ENCODE results near the gene JAK3. TPM values are rescaled to one million over a fixed set of nuclear protein-coding genes. Genes with fewer than 3 reads are reported as not detected.

JAK3 gene
- polyA plus RNA-seq, 3 donors = 13.8 to 44.6 (median 34.0) TPM

DNA sequence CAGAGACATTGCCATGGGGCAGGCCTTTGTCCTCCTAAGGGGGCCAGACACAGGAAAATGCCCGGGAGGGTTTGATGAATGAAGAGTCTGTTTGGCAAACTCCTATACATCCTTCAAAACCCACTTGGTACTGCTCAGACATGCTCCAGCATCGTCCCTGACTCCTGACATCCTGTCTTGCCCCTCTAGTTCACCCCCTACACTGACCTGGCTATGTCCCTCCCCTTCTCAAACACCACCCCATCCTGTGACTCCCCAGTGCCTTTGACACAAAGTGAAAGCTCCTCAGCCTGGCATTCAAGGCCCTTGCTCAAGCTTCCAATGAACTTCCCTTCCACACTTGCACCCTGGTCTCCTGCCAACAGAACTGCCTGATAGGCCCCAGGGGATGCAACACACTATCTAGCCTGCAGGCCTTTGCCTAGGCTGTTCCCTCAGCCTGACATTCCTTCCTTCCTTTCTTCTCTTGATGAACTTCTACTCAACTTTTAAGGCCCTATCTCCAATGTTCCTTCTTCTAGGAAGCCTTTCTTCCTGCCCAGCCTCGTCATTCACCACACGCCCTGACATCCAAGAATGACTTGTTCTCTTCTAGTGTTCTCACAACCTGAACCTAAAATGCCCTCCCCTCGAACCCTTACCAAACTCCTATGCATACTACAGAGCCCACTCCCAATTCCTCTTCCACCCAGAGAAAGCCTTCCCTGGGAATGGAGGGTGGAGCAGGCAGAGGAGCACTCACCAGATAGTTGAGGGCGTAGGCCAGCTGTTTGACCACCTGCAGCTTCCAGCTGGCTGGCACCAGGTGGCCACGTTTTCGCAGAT is 12.4 kb downstream of the JAK3 start:
- intact Hi-C loops (cut with micrococcal nuclease) = loop anchor here in 1 of 2 donors (5.0 kb wide), 1 partner anchor 33 kb away; no protein-coding TSS in a partner anchor
- Histone ChIP-seq H3K36me3 (replicated peaks in 1 of 2; ENCODE audit: control insufficient read depth in 1 of 2, insufficient read depth in 2 of 2, low read length in 2 of 2) (peaks cover 60 to 85% of the 10 kb centered on the region in 2 donors), H3K9ac (ENCODE audit: insufficient read depth, low read length, poor library complexity, severe bottlenecking) (no peak overlapping the region), H3K4me3 (replicated peaks in 1 of 3; ENCODE audit: low read depth in 2 of 3, low read length in 3 of 3) (no peak overlapping the region), H3K4me1 (ENCODE audit: control insufficient read depth in 1 of 2, insufficient read depth in 2 of 2, low read length in 2 of 2) (no peaks in the 10 kb centered on the region), H4K20me1 (ENCODE audit: insufficient read depth, low read length) (no peaks in the 10 kb centered on the region), H2AFZ (ENCODE audit: insufficient read depth, low read depth, low read length, poor library complexity, severe bottlenecking) (no peak overlapping the region), H3K4me2 (replicated peaks; ENCODE audit: extremely low read depth, low read length, poor library complexity, severe bottlenecking) (no peak overlapping the region), H3K9me3 (replicated peaks in 1 of 2; ENCODE audit: control insufficient read depth in 1 of 2, insufficient read depth in 1 of 2, low read length in 2 of 2) (peaks cover 0 to 5% of the 10 kb centered on the region in 2 donors), H3K27me3 (ENCODE audit: control insufficient read depth in 2 of 2, insufficient read depth in 2 of 2, low read length in 2 of 2) (no peaks in the 10 kb centered on the region), H3K27ac (ENCODE audit: low read depth in 1 of 2, low read length in 2 of 2) (no peak overlapping the region), H3K79me2 (ENCODE audit: insufficient read depth, low read length) (no peaks in the 10 kb centered on the region)
- TF ChIP-seq, protein P1, sequence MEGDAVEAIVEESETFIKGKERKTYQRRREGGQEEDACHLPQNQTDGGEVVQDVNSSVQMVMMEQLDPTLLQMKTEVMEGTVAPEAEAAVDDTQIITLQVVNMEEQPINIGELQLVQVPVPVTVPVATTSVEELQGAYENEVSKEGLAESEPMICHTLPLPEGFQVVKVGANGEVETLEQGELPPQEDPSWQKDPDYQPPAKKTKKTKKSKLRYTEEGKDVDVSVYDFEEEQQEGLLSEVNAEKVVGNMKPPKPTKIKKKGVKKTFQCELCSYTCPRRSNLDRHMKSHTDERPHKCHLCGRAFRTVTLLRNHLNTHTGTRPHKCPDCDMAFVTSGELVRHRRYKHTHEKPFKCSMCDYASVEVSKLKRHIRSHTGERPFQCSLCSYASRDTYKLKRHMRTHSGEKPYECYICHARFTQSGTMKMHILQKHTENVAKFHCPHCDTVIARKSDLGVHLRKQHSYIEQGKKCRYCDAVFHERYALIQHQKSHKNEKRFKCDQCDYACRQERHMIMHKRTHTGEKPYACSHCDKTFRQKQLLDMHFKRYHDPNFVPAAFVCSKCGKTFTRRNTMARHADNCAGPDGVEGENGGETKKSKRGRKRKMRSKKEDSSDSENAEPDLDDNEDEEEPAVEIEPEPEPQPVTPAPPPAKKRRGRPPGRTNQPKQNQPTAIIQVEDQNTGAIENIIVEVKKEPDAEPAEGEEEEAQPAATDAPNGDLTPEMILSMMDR (IDR thresholded peaks at IDR 0.05) = no peak
- no peak overlapping the region for H3K4me3 Mint-ChIP-seq
- 96% methylated on average over 6 of the region's 8 CpGs for WGBS (ENCODE audit: insufficient coverage)
- H3K27ac Mint-ChIP-seq = peak overlapping the region in 2 of 7 donors; percentile 32 to 69
- H3K36me3 Mint-ChIP-seq = peaks cover 77 to 97% of the 10 kb centered on the region in 2 donors
- no peaks in the 10 kb centered on the region for H3K27me3 Mint-ChIP-seq (ENCODE audit: low read depth in 3 of 3)
- H3K4me1 Mint-ChIP-seq = no peaks in the 10 kb centered on the region
- DNase-seq = no peak
- peaks cover 2 to 7% (median 5%) of the 10 kb centered on the region in 7 donors for H3K9me3 Mint-ChIP-seq

DNA sequence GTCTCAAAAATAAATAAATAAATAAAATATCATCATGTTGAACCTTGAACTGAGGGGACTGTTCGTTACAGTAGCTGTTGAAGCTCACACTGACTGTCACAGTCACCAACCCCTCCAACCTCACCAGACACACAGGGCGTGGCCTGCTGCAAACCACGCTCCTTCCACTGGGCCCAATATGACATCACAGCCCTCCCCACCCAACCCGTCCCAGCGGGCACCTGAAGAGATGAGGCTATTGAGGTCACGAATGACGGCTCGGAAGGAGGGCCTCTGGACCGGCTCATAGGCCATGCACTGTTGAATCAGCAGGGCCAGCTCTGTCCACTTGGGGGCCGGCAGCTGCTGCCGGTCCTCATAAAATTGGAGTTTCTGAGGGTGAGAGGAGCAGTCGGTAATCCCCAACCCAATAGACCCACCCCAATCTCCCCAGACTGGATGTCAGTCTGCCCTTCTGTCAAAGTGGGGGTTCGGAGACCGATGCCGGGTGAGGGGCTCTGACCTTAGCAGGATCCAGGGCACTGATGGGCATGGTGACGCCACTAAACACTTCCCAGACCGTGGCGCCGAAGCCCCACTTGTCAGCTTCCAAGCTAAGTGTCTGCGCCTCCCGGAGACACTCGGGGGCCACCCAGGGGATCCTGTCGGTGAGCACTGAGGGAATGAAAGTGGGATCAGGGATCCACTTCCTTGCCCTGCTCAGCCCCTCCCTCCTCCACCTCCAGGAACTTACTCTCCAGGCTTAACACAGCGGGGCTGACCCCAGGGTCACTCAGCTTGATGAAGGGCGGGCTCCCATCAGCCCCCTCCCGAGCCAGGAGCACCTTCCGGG is 13.2 kb downstream of the JAK3 start:
- Histone ChIP-seq H2AFZ (ENCODE audit: insufficient read depth, low read depth, low read length, poor library complexity, severe bottlenecking) (no peak overlapping the region), H3K4me1 (ENCODE audit: control insufficient read depth in 1 of 2, insufficient read depth in 2 of 2, low read length in 2 of 2) (no peaks in the 10 kb centered on the region), H3K27ac (ENCODE audit: low read depth in 1 of 2, low read length in 2 of 2) (no peak overlapping the region), H4K20me1 (ENCODE audit: insufficient read depth, low read length) (no peaks in the 10 kb centered on the region), H3K36me3 (replicated peaks in 1 of 2; ENCODE audit: control insufficient read depth in 1 of 2, insufficient read depth in 2 of 2, low read length in 2 of 2) (peaks cover 61 to 85% of the 10 kb centered on the region in 2 donors), H3K9ac (ENCODE audit: insufficient read depth, low read length, poor library complexity, severe bottlenecking) (no peak overlapping the region), H3K4me3 (replicated peaks in 1 of 3; ENCODE audit: low read depth in 2 of 3, low read length in 3 of 3) (no peak overlapping the region), H3K79me2 (ENCODE audit: insufficient read depth, low read length) (no peaks in the 10 kb centered on the region), H3K4me2 (replicated peaks; ENCODE audit: extremely low read depth, low read length, poor library complexity, severe bottlenecking) (no peak overlapping the region), H3K9me3 (replicated peaks in 1 of 2; ENCODE audit: control insufficient read depth in 1 of 2, insufficient read depth in 1 of 2, low read length in 2 of 2) (peaks cover 0 to 5% of the 10 kb centered on the region in 2 donors), H3K27me3 (ENCODE audit: control insufficient read depth in 2 of 2, insufficient read depth in 2 of 2, low read length in 2 of 2) (no peaks in the 10 kb centered on the region)
- Mint-ChIP-seq H3K4me1 (no peaks in the 10 kb centered on the region), H3K36me3 (peaks cover 76 to 97% of the 10 kb centered on the region in 2 donors), H3K4me3 (no peak overlapping the region), H3K27me3 (ENCODE audit: low read depth in 3 of 3) (no peaks in the 10 kb centered on the region), H3K27ac (no peak overlapping the region), H3K9me3 (peaks cover 2 to 7% (median 5%) of the 10 kb centered on the region in 7 donors)
- DNase-seq = no peak
- intact Hi-C loops (cut with micrococcal nuclease) = loop anchor here in 1 of 2 donors (5.0 kb wide), 1 partner anchor 32 kb away; no protein-coding TSS in a partner anchor
- WGBS (ENCODE audit: insufficient coverage) = 97% methylated on average over 11 of the region's 27 CpGs
- TF ChIP-seq, protein P1 (IDR thresholded peaks at IDR 0.05) = no peak
